HG02973 (cell line): ENCODE measurements around the gene TPRG1.

Source experiments
- ATAC-seq: cut with Tn5 transposase; IDR thresholded peaks from one replicate; pipeline ENCODE4 v1.9.1; 2021; ENCODE audit warnings: moderate library complexity; ENCODE audit not compliant: unreplicated experiment

TPRG1 gene

GRCh38 chr3:189171707-189172106 lies at the start of gene TPRG1:
TSS of gene TPRG1 (plus strand) at chr3:189171971. CDS start at chr3:189207385, 35,414 bp downstream.
- ATAC-seq: no peak

- no peak for ATAC-seq
Measured at GRCh38 chr3:189122110-189122509, 49.7 kb upstream of the TPRG1 start.

- no peak for ATAC-seq
Measured at GRCh38 chr3:189122526-189123205, 49.1 kb upstream of the TPRG1 start.

- ATAC-seq: no peak
Measured at GRCh38 chr3:189123595-189124387, 48.0 kb upstream of the TPRG1 start.

- ATAC-seq: peak; percentile 60
Measured at GRCh38 chr3:189132231-189132671, 39.5 kb upstream of the TPRG1 start.

- no peak for ATAC-seq
Measured at GRCh38 chr3:189132839-189133238, 38.9 kb upstream of the TPRG1 start.

- ATAC-seq: no peak
Measured at GRCh38 chr3:189133768-189134167, 38.0 kb upstream of the TPRG1 start.

- no peak for ATAC-seq
Measured at GRCh38 chr3:189137416-189137815, 34.4 kb upstream of the TPRG1 start.

GRCh38 chr3:189138901-189139610 lies 32.7 kb upstream of the TPRG1 start:
- no peak for ATAC-seq

GRCh38 chr3:189139611-189139940 lies 32.2 kb upstream of the TPRG1 start:
- no peak for ATAC-seq

GRCh38 chr3:189142527-189142926 lies 29.2 kb upstream of the TPRG1 start:
- no peak for ATAC-seq

GRCh38 chr3:189143321-189143720 lies 28.4 kb upstream of the TPRG1 start:
- ATAC-seq: no peak

GRCh38 chr3:189143771-189144170 lies 28.0 kb upstream of the TPRG1 start:
- ATAC-seq: no peak

- ATAC-seq: no peak
Measured at GRCh38 chr3:189144645-189145044, 27.1 kb upstream of the TPRG1 start.

- ATAC-seq: no peak
Measured at GRCh38 chr3:189146848-189147247, 24.9 kb upstream of the TPRG1 start.

GRCh38 chr3:189148081-189148507 lies 23.7 kb upstream of the TPRG1 start:
- ATAC-seq: peak; percentile 91

GRCh38 chr3:189149203-189149602 lies 22.6 kb upstream of the TPRG1 start:
- no peak for ATAC-seq

GRCh38 chr3:189157232-189158007 lies 14.4 kb upstream of the TPRG1 start:
- ATAC-seq: no peak

- ATAC-seq: no peak
Measured at GRCh38 chr3:189158034-189158433, 13.7 kb upstream of the TPRG1 start.

GRCh38 chr3:189160519-189161309 lies 11.1 kb upstream of the TPRG1 start:
- ATAC-seq: no peak
